ENCODE data around the gene PGAM2.

DNA sequence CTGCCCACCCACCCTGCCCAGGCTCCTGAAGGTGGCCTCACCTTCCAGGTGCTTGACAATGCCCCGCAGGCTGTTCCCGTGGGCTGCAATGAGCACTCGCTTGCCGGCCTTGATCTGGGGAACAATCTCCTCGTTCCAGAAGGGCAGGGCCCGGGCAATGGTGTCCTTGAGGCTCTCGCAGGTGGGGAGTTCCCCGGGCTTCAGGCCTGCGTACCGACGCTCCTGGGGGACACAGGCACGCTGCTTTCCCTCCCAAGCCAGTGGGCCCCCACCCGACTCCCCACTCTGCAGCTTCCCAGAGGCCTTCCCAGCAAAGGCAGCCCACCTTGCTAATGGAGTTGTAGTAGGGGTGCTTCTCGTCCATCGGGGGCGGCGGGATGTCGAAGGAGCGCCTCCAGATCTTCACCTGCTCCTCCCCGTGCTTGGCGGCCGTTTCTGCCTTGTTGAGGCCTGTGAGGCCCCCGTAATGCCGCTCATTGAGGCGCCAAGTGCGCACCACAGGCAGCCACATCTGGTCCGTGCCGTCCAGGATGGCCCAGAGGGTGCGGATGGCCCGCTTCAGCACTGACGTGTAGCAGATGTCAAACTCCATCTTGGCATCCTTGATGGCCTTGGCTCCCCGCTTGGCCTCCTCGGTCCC, 456 bp downstream of the PGAM2 start:
- TF ChIP-seq POLR2A (IDR thresholded peaks at IDR 0.05; ENCODE audit: low read length), result no peak
- TF ChIP-seq, protein P1, sequence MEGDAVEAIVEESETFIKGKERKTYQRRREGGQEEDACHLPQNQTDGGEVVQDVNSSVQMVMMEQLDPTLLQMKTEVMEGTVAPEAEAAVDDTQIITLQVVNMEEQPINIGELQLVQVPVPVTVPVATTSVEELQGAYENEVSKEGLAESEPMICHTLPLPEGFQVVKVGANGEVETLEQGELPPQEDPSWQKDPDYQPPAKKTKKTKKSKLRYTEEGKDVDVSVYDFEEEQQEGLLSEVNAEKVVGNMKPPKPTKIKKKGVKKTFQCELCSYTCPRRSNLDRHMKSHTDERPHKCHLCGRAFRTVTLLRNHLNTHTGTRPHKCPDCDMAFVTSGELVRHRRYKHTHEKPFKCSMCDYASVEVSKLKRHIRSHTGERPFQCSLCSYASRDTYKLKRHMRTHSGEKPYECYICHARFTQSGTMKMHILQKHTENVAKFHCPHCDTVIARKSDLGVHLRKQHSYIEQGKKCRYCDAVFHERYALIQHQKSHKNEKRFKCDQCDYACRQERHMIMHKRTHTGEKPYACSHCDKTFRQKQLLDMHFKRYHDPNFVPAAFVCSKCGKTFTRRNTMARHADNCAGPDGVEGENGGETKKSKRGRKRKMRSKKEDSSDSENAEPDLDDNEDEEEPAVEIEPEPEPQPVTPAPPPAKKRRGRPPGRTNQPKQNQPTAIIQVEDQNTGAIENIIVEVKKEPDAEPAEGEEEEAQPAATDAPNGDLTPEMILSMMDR (IDR thresholded peaks at IDR 0.05), result no peak
- TF ChIP-seq EP300 (IDR thresholded peaks at IDR 0.05), result no peak
